HFFc6 (cell line): ENCODE measurements around the gene SERPIND1. TPM values are rescaled to one million over a fixed set of nuclear protein-coding genes. Genes with fewer than 3 reads are reported as not detected.

Experiments
- DNase-seq: peaks from one replicate; pipeline ENCODE4 v3.0.0-alpha.2; 2018
- H3K27ac Mint-ChIP-seq: 2 replicates; pipeline ENCODE4 v1.8.0; 2020; ENCODE audit warnings: mild to moderate bottlenecking, mixed read lengths
- H3K27me3 Mint-ChIP-seq: 2 replicates; pipeline ENCODE4 v1.8.0; 2021; ENCODE audit warnings: mild to moderate bottlenecking, moderate library complexity, mixed read lengths; ENCODE audit not compliant: insufficient read depth
- H3K36me3 Mint-ChIP-seq: 2 replicates; pipeline ENCODE4 v1.8.0; 2021; ENCODE audit warnings: low read depth, mixed read lengths
- H3K4me1 Mint-ChIP-seq: 2 replicates; pipeline ENCODE4 v1.8.0; 2020; ENCODE audit warnings: low read depth, mixed read lengths
- H3K4me3 Mint-ChIP-seq: 2 replicates; pipeline ENCODE4 v1.8.0; 2020; ENCODE audit warnings: mild to moderate bottlenecking, moderate library complexity, mixed read lengths
- H3K9me3 Mint-ChIP-seq: 2 replicates; pipeline ENCODE4 v1.8.0; 2020; ENCODE audit warnings: mild to moderate bottlenecking, mixed read lengths
- long read RNA-seq: library from polyadenylated mRNA; unstranded; transcript quantifications from one replicate; pipeline ENCODE4 v2.0.0, GENCODE V29; 2019
- total RNA-seq, 6 experiments: library from RNA; stranded (reverse); fragmentation: NEBNext Ultra II Directional; extraction: Animal tissue kit (Norgen Biotek cat#: 25700); gene quantifications; 2 replicates in 1 of 6; 3 replicates in 5 of 6; pipeline ENCODE4 v1.2.3, GENCODE V29; 2021
- TF ChIP-seq, protein P1 (sequence below): fragments of 200-600 bp; sonication (generic); IDR thresholded peaks from 2 replicates; pipeline ENCODE4 v1.5.0; 2021; ENCODE audit warnings: antibody characterized with exemption, mild to moderate bottlenecking

SERPIND1 gene, protein sequence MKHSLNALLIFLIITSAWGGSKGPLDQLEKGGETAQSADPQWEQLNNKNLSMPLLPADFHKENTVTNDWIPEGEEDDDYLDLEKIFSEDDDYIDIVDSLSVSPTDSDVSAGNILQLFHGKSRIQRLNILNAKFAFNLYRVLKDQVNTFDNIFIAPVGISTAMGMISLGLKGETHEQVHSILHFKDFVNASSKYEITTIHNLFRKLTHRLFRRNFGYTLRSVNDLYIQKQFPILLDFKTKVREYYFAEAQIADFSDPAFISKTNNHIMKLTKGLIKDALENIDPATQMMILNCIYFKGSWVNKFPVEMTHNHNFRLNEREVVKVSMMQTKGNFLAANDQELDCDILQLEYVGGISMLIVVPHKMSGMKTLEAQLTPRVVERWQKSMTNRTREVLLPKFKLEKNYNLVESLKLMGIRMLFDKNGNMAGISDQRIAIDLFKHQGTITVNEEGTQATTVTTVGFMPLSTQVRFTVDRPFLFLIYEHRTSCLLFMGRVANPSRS
- under 1 TPM in 5 of 6 experiments, not detected in 1; 0.07 to 0.19 (median 0.11) TPM for total RNA-seq
- long read RNA-seq, result 0 reads

DNA sequence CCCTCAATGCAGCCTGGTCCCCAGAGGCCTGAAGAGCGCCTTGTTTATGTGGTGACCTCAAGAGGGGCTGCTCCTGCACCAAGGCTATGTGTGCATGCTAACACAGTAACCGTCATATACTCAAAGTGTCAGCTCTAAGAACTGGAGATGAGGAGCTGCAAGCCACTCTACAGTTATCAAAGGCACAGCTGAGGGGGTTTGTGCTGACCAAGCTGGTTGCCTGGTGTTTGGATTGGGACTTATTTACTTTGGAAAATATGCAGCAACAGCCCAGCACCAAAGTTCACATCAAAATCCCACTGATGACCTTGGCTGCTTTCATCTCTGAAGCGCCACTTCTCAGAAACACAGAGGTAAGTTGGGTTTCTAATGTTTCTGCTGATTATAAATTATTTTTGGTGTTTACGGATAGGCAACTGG, at the start of gene SERPIND1:
TSS of gene SERPIND1 (plus strand) at position 321 of the 420 bp plus-strand sequence. CDS start 5,200 bp downstream, outside the sequence.
- Mint-ChIP-seq H3K27ac (no peak within 1 kb of the TSS), H3K4me3 (no peak within 1 kb of the TSS), H3K9me3 (no peaks in the 10 kb centered on the region), H3K27me3 (no peaks in the 10 kb centered on the region; the same call in 1 of the 2 replicates), H3K4me1 (peaks cover 16% of the 10 kb centered on the region), H3K36me3 (peaks cover 4% of the 10 kb centered on the region; the same call in 1 of the 2 replicates)
- TF ChIP-seq, protein P1, sequence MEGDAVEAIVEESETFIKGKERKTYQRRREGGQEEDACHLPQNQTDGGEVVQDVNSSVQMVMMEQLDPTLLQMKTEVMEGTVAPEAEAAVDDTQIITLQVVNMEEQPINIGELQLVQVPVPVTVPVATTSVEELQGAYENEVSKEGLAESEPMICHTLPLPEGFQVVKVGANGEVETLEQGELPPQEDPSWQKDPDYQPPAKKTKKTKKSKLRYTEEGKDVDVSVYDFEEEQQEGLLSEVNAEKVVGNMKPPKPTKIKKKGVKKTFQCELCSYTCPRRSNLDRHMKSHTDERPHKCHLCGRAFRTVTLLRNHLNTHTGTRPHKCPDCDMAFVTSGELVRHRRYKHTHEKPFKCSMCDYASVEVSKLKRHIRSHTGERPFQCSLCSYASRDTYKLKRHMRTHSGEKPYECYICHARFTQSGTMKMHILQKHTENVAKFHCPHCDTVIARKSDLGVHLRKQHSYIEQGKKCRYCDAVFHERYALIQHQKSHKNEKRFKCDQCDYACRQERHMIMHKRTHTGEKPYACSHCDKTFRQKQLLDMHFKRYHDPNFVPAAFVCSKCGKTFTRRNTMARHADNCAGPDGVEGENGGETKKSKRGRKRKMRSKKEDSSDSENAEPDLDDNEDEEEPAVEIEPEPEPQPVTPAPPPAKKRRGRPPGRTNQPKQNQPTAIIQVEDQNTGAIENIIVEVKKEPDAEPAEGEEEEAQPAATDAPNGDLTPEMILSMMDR, result no peak
- DNase-seq, result no peak

- Mint-ChIP-seq H3K4me3 (no peak overlapping the region), H3K36me3 (peaks cover 7% of the 10 kb centered on the region), H3K27ac (peak overlapping the region; percentile 87; the same call in 1 of the 2 replicates), H3K9me3 (no peaks in the 10 kb centered on the region), H3K4me1 (peaks cover 17% of the 10 kb centered on the region), H3K27me3 (peaks cover 4% of the 10 kb centered on the region)
- TF ChIP-seq, protein P1, result no peak
- no peak for DNase-seq
Observed at GRCh38 chr22:20724676-20725454, 49.0 kb upstream of the SERPIND1 start.

- peak; percentile 70 for DNase-seq
- Mint-ChIP-seq H3K36me3 (peaks cover 7% of the 10 kb centered on the region), H3K4me3 (no peak overlapping the region; the same call in 1 of the 2 replicates), H3K9me3 (no peaks in the 10 kb centered on the region), H3K4me1 (peaks cover 17% of the 10 kb centered on the region), H3K27ac (peak overlapping the region; percentile 87), H3K27me3 (peaks cover 4% of the 10 kb centered on the region)
- TF ChIP-seq, protein P1, result no peak
Observed at GRCh38 chr22:20725987-20726558, 47.8 kb upstream of the SERPIND1 start.

DNA sequence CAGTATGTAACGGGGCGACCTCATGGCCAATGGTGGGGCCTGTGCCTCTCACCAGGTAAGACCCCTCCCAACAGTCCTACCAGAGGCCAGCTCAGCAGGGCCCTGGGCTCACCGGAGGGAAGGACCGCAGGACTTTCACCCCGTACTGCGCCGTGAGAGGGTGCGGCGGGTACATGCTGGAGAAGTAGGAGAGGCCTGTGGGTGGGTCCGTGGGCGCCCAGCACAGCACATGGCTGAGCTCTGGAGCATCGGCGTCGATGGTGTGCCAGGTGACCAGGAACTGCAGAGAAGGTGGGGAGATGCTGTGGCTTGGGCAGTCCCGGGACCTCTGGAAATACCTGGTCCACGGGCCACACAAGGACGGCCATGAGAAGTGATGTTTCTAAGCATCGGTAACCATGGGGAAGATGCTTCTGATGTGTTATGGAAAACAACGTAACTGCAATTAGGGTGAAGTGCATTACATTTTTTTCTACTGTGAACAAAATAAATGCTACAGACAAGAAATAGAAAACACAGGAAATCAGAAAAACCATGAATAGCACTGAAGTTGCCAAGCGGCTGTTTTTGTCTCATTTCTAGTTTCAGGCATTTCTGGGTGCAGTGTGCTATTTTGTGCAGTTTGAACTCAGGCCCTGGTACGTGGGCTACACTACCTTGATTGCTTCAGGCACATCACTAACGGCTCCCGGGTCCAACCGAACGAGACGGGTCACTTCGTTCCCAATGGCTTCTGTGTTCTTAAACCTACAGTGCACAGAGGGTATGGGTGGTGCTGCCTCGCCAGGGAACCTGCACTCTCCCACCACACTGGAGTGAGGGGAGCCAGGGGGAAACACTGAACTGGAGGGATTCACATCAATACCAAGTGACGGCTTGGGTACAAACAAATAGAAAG, 46.5 kb upstream of the SERPIND1 start:
- Mint-ChIP-seq H3K9me3 (no peaks in the 10 kb centered on the region), H3K27ac (no peak overlapping the region; the same call in 1 of the 2 replicates), H3K4me1 (peaks cover 17% of the 10 kb centered on the region), H3K4me3 (no peak overlapping the region; the same call in 1 of the 2 replicates), H3K36me3 (peaks cover 7% of the 10 kb centered on the region), H3K27me3 (peaks cover 4% of the 10 kb centered on the region)
- no peak for DNase-seq
- TF ChIP-seq, protein P1, result no peak
